ENCODE measurements around the gene ABCA3. TPM values are rescaled to one million over a fixed set of nuclear protein-coding genes. Genes with fewer than 3 reads are reported as not detected.

ABCA3 gene
- total RNA-seq, 4 donors from 2014 or later, result 1.3 to 18.7 (median 4.7) TPM

- Histone ChIP-seq H3K4me1 (no peaks in the 10 kb centered on the region), H3K27me3 (no peaks in the 10 kb centered on the region), H3K36me3 (no peaks in the 10 kb centered on the region), H3K9me3 (no peaks in the 10 kb centered on the region), H3K27ac (no peak overlapping the region), H3K4me3 (no peak overlapping the region)
- intact Hi-C loops (cut with DNase I; ENCODE audit: low total_unique reads), result no loop called here
- TF ChIP-seq CTCF (IDR thresholded peaks at IDR 0.05) (no peak), POLR2A (IDR thresholded peaks at IDR 0.05) (no peak)
- DNase-seq, result no peak
Measured at GRCh38 chr16:2385190-2385836, 44.8 kb upstream of the ABCA3 start.

GRCh38 chr16:2384426-2384825, 43.9 kb upstream of the ABCA3 start:
- Histone ChIP-seq H3K4me3 (no peak overlapping the region), H3K27ac (no peak overlapping the region)
- intact Hi-C loops (cut with DNase I; ENCODE audit: low total_unique reads), result no loop called here

GRCh38 chr16:2383501-2383900, 43.0 kb upstream of the ABCA3 start:
- DNase-seq, result no peak
- TF ChIP-seq POLR2A (IDR thresholded peaks at IDR 0.05) (no peak), CTCF (IDR thresholded peaks at IDR 0.05) (no peak)
- no peak overlapping the region for H3K27ac ChIP-seq
- H3K36me3 ChIP-seq, result no peaks in the 10 kb centered on the region
- H3K9me3 ChIP-seq, result no peaks in the 10 kb centered on the region
- H3K4me1 ChIP-seq, result no peaks in the 10 kb centered on the region
- no peaks in the 10 kb centered on the region for H3K27me3 ChIP-seq
- no peak overlapping the region for H3K4me3 ChIP-seq
- intact Hi-C loops (cut with DNase I; ENCODE audit: low total_unique reads), result no loop called here

More at GRCh38 chr16:2384426-2384825, 43.9 kb upstream of the ABCA3 start:
- no peaks in the 10 kb centered on the region for H3K36me3 ChIP-seq
- no peak for TF ChIP-seq POLR2A (IDR thresholded peaks at IDR 0.05)
- TF ChIP-seq CTCF (IDR thresholded peaks at IDR 0.05), result no peak
- no peak for DNase-seq
- H3K4me1 ChIP-seq, result no peaks in the 10 kb centered on the region
- H3K27me3 ChIP-seq, result no peaks in the 10 kb centered on the region
- no peaks in the 10 kb centered on the region for H3K9me3 ChIP-seq

- no peaks in the 10 kb centered on the region for H3K27me3 ChIP-seq
- no peak for DNase-seq
- TF ChIP-seq CTCF (IDR thresholded peaks at IDR 0.05) (no peak), POLR2A (IDR thresholded peaks at IDR 0.05) (no peak)
Measured at GRCh38 chr16:2374644-2375043, 34.1 kb upstream of the ABCA3 start.

GRCh38 chr16:2373176-2373575, 32.6 kb upstream of the ABCA3 start:
- Histone ChIP-seq H3K9me3 (no peaks in the 10 kb centered on the region), H3K27me3 (no peaks in the 10 kb centered on the region), H3K36me3 (no peaks in the 10 kb centered on the region), H3K27ac (no peak overlapping the region), H3K4me1 (no peaks in the 10 kb centered on the region), H3K4me3 (no peak overlapping the region)
- no peak for DNase-seq
- intact Hi-C loops (cut with DNase I; ENCODE audit: low total_unique reads), result no loop called here
- no peak for TF ChIP-seq CTCF (IDR thresholded peaks at IDR 0.05)
- no peak for TF ChIP-seq POLR2A (IDR thresholded peaks at IDR 0.05)

More at GRCh38 chr16:2374644-2375043, 34.1 kb upstream of the ABCA3 start:
- no peak overlapping the region for H3K4me3 ChIP-seq
- no peaks in the 10 kb centered on the region for H3K9me3 ChIP-seq
- intact Hi-C loops (cut with DNase I; ENCODE audit: low total_unique reads), result no loop called here
- H3K36me3 ChIP-seq, result no peaks in the 10 kb centered on the region
- H3K4me1 ChIP-seq, result no peaks in the 10 kb centered on the region
- H3K27ac ChIP-seq, result no peak overlapping the region
